GM21737 (cell line): Measurements from ENCODE around the gene UBE2E1.

Experiments
- ATAC-seq: cut with Tn5 transposase; IDR thresholded peaks from one replicate; pipeline ENCODE4 v1.9.1; 2021; ENCODE audit warnings: mild to moderate bottlenecking, moderate library complexity; ENCODE audit not compliant: unreplicated experiment

The UBE2E1 gene

DNA sequence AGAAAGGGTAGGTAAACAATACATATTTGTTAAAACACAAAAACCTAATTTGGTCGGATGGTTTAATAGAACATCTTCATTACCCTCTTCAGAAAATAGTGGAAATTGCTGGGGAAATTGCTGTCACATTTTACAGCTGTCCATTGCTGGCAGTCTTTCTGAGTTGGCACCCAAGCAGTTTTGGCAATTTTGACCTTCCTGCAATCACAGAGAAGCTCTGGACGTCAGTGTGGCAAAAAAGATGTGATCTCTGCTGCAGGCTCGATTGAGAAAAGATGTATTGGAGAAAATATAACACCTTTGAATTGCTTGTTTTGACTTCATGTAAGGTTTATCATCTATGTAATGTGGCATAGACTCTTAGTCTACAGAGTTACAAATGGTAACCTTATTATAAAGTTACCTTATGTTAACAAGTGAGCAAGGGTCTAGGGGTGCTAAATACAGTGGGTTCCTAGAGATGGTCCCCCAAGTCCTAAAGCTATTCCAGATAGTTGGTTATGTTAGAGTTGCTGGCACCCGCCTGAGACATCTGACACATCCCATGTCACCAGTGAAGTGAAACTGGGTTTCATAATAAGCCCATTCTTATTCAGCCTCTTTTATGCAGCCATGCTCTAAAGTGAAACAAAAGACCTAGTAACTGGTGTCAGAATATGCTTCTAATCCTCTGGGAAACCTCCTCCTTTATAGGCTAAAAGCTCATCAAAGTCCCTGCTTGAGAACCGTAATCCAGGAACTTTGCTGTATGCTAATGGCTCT, 14.0 kb downstream of the UBE2E1 start:
- ATAC-seq = no peak

DNA sequence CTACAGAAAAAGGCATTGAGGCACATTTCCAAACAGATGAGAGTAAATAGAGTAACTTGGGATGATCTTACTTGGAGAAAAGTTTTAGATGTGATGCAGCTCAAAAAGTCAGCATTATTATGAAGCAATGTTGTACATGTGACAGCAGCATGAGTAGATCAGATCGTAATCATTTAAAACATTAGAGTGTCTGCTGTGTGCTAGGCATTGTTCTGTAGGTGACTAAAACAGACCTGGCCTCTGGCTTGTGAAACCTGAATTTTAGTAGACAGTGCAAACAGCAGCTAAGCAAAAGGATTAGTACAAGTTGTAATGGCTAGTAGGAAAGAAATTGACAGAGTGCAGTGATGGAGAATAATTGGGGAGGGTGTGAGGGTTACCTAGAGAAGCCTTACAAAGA, 15.1 kb downstream of the UBE2E1 start:
- ATAC-seq = no peak

DNA sequence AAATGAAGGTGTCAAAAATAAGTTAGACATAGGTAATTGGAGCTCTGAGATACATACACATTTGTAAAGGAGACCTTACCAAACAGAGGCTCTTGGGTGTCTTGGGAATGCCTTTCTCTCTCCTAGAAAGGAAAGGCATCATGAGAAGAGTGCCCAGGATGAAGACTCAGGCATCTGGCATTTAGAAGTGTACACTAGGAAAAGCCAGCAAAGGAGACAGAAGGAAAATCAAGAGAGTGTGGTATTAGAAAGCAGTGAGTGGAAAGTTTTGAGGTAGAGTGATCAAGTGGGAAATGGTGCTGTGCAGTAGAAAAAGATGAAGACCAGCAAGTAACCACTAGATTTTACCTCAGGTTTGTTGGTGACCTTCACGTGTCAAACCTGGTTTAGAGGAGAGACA, 16.1 kb downstream of the UBE2E1 start:
- no peak for ATAC-seq

DNA sequence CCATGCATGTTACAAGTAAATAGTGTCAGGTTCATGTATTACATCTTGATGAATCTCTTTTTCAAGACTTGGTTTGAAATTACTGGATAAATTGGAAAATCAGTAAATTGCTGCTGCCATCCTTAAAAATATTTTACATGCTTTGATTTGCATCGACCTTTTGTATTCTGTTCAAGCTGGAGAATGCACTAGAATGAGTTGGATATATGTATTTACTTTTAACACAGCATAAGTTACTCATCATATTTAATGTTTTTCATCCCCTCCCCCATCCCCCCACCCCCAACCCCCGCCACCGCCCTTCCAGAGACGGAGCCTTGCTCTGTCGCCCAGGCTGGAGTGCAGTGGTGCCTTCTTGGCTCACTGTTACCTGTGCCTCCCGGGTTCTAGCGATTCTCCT, 16.8 kb downstream of the UBE2E1 start:
- no peak for ATAC-seq

DNA sequence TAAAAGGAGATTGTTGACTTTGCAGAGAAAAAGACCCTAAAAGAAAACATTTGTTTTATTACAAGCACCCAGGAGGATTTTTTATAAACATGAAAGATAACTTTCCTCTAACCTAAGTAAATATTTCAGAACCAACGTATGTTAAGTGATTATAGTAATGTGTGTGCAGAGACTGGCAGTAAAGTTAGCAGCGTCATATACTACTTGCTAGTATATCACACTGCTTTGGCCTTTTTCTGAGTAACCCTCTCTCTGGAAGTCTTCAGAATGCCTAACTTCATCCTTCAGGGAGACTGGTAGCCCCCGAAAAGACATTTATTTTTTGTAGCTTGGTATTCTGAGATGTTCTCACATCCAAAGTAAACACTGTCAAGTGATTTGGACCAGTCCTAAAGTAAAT, 17.9 kb downstream of the UBE2E1 start:
- ATAC-seq = no peak

DNA sequence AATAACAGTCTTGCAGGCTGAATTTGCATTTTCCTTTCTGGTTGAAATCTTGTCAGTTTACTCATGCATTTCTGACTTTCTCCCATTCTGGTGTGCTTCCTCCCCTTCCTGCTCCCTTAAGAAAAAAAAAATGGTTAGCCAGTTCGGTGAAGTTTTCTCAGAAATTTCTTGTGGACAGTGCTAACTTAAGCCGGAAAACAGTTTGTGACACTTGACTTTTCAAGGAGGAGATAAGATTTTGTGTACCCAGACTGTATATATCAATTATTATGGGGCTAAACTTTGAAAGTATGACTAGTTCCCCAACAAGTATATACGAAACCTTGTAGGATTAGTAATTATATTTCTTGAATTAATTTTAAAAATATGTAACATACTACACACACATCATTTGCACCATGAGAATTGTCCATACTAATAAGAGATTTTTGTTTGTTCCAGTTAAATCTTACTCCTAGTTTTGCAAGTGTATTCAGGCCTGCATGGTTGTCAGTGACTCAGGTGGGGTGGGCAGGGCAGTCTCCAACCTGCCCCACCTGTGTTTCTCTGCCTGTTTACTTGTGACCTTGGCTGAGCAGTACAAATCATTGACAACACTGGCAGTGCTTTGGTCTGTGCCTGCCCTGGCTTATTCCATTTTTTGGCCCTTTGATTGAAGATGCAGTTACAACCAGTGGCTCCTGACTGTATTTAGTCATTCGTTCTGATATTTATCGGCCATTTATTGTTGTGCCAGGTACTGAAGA, 19.1 kb downstream of the UBE2E1 start:
- no peak for ATAC-seq

DNA sequence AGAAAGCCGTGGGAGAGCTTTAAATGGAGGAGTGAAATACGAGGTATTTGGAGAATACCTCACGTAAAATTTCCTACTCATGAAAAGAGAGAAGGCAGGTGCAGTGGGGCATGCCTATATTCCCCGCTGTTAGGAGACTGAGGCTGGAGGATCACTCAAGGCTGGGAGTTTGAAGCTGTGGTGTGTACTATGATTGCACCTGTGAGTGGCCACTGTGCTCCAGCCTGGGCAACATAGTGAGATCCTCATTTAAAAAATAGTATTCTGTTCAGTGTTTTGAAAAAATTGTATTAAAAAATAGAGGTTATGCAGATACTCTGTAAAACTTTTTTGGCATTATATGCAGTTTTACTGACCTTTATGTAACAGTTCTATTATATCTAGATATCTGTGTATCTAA, 20.0 kb downstream of the UBE2E1 start:
- ATAC-seq = no peak

DNA sequence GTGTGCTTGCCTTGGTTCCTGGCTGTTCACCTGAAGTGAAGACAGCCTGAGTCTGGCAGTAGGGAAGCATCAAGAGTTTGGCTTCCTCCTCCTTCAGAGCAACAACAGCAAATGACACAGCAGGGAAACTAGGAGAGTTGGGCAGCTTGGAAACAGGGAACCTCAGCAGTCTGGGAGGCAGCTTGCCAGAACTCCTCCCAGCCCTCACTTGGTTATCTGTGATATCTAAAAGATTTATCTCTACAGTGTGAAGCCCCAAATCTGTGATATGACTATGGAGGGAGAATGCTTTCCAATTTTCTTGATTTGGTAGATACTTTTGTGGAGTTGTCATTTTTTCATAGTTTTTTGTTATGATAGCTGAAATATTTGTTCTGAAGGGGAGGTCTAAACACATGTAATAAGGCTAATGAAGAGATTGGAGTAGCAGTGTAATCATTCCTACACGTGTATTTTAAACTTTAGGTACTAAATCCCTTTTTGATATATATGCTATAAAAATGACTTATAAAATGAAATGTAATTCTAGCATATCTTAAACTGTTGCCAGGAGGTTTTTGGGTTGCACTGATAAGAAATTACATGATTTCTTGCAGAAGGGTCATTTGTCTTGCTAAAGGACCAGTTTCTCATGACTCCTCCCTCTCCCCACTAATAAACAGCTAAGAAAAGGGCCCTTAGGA, 20.8 kb downstream of the UBE2E1 start:
- no peak for ATAC-seq

DNA sequence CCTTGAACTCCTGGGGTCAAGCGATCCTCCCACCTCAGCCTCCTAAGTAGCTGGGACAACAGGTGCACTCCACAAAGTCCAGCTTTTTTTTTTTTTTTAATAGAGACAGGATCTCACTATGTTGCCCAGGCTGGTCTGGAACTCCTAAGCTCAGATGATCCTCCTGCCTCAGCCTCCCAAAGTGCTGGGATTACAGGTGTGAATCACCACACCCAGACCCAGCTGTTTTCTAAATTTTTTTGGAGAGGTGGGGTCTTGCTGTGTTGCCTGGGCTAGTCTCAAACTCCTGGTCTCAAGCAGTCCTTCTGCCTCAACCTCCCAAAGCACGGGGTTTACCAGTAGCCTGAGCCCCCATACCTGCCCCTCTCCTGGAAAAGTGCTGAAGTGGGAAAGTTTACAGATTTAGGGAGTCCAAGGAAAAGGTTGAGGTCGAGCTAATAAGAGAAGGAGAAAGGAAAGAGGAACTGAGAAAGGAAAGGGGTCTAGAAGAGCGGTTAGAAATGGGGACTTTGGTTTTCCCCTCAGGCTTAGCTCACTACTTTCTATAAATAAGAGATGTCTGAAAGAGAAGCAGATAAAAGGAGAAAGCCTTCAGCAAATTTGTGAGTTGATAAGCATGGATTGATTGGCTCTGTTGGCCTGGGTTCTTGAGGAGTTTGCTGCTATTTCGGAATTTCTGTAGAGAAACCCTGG, 23.6 kb downstream of the UBE2E1 start:
- ATAC-seq = peak; percentile 59

DNA sequence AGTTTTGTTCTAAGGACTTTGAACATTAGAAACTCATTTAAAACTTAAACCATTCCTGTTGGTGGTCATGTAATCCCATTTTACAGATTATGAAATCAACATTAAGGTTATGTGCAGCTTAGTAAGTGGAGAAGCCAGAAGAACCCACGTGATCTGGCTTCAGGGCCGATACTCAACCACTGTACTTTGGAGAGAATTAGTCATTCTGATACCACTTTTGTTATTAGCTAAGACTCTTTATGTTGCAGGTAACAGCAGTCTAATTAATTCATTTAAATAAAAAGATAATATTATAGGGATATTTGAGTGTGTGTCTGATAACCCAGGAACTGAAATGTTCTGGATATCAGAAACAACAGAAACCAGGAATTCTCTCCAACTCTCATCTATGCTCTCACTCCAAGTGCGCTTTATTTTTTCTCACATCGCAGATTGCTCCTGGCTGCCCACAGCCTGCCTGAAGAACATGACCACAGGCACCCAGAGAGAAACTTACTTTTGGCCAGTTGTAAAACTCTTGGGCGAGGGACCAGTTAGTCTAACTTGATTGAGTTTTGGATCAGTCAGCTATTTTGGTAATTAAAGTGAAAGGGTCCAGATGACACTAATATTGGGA, 25.2 kb downstream of the UBE2E1 start:
- peak; percentile 70 for ATAC-seq

DNA sequence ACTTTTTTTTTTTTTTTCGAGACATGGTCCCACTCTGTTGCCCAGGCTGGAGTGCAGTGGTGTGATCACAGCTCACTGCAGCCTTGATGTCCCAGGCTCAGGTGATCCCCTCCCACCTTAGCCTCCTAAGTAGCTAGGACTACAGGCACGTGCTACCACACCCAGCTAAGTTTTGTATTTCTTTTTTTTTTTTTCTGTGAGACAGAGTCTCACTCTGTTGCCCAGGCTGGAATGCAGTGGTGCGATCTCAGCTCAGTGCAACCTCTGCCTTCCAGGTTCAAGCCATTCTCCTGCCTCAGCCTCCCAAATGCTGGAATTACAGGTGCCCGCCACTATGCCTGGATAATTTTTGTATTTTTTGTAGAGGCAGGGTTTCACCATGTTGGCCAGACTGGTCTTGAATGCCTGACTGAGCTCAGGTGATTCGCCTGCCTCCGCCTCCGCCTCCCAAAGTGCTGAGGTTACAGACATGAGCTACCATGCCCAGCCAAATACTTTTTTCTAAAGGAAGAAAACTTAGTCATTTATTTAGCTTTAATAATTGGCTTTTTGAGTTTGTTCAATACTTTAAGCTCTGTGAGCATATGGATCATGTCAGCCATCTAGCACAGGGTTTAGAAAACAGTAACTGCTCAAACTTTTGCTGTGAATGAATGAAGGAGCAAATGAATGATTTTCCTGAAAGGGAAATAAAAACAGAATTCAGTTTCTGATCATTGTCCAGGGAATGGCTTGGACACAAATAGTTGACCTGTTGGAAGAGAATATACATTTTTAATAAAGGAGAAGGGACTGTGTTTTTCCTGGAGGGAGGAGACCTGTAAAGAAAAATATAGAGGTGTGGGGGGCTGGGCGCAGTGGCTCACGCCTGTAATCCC, 26.0 kb downstream of the UBE2E1 start:
- ATAC-seq = no peak

DNA sequence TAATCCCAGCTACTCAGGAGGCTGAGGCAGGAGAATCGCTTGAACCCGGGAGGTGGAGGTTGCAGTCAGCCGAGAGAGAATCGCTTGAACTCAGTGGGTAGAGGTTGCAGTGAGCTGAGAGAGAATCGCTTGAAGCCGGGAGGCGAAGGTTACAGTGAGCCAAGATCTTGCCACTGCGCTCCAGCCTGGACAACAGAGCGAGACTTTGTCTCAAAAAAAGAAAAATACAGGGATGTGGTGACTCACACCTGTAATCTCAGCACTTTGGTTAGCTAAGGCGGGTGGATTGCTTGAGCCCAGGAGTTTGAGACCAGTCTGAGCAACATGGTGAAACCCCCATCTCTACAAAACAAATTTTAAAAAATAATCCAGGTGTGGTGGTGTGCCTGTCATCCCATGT, 26.8 kb downstream of the UBE2E1 start:
- ATAC-seq = no peak

DNA sequence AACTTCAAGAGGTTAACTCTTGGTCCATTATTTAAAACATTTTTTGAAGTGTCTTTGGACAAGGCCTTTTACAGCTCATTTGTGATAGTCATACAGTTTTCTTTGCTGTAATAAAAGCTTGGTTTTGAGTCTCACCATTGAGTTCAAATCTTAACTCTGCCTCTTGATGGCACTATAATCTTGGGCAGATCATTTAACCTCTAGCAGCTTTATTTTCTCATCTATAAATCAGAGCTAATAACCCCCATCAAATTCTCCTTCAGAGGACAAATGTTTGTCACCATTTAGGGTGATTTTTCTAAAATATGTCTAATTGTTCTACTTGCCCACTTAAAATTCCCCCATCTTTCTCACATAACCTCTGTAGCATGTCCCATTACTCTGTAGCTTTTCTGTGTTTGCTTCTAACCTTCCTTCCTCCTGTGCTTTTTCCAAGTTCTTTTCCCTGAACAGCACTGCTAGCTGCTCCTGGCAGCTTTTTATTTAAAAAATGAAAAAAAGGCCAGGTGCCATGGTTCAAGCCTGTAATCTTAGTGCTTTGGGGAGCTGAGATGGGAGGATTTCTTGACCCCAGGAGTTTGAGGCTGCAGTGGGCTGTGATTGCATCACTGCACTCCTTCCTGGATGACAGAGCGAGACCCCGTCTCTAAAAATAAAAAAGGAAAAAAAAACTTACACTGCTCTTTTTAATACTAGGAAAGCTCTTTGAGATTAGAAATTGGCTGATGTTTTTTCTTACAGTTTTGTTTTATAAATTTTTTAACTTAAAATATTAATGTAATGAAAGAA, 28.5 kb downstream of the UBE2E1 start:
- ATAC-seq = no peak

DNA sequence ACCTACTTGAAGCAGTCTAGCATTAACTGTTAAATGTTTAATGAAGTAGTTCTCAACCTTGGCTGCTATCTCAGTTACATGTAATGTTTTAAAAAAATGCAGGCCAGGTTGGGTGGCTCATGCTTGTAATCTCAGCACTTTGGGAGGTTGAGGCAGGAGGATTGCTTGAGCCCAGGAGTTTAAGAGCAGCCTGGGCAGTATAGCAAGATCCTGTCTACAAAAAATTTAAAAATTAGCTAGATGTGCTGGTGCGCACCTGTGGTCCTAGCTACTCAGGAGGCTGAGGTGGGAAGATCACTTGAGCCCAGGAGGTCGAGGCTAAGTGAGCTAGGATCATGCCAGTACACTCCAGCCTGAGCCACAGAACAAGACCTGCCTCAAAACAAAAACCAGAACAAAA, 29.3 kb downstream of the UBE2E1 start:
- ATAC-seq = no peak

DNA sequence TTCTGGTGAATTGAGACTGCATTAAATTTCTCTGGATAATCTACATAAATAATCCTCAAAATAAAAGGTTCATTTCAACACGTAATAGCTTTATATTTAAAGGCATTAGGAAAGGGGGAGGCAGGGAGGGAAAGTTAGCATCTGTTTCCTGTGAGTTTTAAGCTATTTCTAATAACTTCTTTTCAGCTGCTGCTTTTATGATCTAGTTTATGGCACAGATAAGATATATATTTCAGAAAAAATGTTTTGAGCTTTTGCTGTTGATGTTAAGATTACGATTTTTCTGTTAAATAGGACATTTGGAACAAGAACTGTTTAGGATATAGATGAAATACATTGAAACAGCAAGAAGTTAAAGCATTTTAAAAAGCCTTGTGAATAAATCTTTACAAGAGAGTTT, 30.0 kb downstream of the UBE2E1 start:
- no peak for ATAC-seq

DNA sequence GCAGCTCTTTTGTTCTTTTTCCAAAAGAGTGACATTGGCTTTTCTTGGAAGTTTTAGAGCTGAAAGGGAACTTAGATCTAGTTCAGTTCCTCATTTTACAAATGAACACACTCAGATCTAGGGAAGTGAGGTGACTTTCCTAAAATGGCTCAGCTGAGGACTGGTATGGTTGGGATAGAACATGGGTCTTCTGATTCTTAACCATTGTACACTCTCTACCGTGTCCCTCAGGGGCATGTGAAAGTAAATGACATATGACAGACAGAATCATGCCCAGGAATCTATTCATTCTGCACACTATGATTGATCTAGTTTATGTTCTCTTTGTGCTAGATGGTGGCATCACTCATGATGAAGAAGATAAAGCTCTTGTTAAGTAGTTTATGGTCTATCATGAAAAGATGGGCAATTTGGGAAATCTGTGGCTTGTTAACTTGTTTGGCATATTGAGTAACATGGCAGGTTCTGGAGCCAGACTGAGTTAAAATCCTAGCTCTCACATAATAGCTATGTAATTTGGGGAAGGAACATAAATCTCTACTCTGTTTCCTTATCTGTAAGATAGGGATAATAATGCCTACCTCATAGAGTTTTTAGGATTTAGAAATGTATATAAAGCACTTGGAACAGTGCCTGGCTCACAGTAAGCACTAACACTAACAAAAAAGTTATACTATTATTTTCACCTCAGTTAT, 30.9 kb downstream of the UBE2E1 start:
- ATAC-seq = no peak

DNA sequence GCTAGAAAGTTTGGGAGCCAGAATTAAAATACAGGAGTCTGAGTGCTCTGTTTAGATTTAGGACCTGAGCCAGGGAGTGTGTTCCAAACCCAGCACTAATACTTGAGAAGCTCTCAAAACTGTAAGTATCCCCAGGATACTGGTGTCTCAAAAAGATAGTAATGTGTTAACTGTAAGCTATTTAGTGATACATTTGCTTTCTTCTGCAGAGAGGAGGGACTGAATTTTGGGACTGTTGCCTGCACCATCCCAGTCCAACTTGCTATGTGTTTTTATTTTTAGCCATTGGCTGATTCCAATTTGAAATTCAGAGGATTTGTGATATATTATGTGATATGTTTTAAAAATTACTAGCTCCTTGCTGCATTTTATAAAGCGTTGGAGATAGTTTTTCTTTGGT, 31.5 kb downstream of the UBE2E1 start:
- no peak for ATAC-seq

DNA sequence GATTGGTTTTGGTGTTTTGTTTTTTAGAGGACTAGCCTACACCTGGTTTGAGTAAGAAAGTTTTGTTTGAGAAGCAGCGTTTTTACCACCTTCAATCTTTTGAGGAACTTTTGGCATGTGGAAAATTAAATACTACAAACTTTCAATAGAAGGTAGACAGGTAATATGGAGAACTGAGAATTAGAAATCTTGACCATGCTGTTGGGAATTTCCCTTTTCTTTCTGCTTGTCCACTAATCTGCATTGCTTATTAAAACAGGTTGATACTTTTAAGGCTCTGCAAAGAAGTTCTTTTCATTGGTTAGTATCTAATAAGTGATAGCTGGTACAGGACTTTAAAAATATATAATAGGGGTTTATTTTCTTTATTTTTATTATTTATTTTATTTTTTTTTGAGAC, 31.9 kb downstream of the UBE2E1 start:
- no peak for ATAC-seq

DNA sequence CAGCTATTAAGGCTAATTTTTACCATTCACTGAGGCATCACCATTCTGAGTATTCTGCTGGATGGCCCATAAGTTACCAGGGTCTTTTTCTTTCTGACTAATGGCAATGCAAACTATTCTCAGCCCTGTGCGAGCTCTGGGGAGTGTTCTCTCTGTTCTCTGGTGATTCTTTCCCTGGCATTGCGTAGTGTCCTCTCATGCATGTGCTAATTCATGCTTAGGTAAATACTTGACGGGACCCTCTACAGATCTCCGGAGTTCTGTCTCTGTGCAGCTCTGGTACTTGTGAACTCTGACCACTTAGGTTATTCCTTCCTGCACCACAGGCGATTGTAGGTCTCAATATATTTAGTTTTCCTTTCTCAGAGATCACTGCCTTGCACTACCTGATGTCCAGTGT, 34.8 kb downstream of the UBE2E1 start:
- no peak for ATAC-seq
